IPS-NIHi7 (cell line): ENCODE results near the gene HRC.
"Not testable (repeated sequence)": the region's sequence is repeated elsewhere in the genome, so short reads cannot be mapped to it uniquely, and the experiment has no call there.

Experiments used
- DNase-seq: peaks from one replicate; pipeline ENCODE4 v3.0.0; 2012; ENCODE audit warnings: mixed read lengths; ENCODE audit errors: extremely low spot score

HRC gene, protein sequence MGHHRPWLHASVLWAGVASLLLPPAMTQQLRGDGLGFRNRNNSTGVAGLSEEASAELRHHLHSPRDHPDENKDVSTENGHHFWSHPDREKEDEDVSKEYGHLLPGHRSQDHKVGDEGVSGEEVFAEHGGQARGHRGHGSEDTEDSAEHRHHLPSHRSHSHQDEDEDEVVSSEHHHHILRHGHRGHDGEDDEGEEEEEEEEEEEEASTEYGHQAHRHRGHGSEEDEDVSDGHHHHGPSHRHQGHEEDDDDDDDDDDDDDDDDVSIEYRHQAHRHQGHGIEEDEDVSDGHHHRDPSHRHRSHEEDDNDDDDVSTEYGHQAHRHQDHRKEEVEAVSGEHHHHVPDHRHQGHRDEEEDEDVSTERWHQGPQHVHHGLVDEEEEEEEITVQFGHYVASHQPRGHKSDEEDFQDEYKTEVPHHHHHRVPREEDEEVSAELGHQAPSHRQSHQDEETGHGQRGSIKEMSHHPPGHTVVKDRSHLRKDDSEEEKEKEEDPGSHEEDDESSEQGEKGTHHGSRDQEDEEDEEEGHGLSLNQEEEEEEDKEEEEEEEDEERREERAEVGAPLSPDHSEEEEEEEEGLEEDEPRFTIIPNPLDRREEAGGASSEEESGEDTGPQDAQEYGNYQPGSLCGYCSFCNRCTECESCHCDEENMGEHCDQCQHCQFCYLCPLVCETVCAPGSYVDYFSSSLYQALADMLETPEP

DNA sequence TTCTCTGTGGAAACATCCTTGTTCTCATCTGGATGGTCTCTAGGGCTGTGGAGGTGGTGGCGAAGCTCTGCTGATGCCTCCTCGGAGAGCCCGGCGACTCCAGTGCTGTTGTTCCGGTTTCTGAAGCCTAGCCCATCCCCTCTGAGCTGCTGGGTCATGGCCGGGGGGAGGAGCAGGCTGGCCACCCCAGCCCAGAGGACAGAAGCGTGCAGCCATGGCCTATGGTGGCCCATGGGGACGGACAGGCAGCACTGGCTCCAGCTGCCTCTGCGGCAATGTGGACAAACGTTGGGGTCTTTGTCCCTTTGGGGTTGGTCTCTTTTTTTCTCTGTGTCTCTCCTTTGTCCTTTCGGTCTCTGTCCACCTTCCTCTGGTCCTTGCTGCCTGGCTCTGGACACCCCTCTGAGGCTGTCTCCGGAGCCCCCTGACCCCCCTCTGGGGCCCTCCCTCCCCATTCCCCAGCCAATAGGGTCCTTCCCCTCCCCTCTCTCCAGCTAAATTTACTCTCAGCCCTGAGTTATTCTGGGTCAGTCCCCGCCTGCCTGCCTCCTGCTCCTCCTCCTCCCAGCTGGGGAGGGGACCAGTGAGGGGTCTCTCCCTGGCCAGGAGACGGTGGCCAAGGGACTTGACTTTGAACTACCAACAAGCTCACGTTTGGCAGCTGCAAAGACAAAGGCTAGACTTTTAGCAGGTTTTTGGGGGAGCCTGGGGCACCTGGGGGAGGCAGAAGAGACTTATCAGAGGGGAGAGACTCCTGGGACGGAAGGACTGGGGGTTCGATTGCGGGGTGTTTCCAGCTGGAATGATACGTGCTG, at the start of gene HRC:
Gene HRC, minus strand, starts transcription at position 392 of the 815 bp plus-strand sequence. Its CDS starts 159 bp downstream, at position 233.
- no peak for DNase-seq

DNA sequence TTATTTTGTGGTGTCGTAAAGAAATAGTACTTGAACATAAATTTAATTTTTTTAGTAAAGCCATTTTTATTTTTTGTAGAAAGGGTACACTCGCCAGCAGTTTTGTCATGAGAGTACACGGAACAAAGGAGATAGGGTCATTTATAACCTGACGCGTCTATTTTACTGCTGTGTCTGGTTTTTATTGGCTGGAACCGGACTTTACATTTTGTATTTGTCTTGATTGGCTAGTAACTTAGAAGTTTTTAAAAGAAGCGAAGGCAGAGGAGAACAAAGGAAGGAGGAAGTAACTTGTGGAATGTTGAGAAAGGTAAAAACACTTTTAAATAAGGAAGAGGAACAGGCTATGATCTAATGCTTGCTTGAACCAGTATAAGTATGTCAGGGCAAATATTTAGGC, 45.8 kb upstream of the HRC start:
- DNase-seq, result no peak

DNA sequence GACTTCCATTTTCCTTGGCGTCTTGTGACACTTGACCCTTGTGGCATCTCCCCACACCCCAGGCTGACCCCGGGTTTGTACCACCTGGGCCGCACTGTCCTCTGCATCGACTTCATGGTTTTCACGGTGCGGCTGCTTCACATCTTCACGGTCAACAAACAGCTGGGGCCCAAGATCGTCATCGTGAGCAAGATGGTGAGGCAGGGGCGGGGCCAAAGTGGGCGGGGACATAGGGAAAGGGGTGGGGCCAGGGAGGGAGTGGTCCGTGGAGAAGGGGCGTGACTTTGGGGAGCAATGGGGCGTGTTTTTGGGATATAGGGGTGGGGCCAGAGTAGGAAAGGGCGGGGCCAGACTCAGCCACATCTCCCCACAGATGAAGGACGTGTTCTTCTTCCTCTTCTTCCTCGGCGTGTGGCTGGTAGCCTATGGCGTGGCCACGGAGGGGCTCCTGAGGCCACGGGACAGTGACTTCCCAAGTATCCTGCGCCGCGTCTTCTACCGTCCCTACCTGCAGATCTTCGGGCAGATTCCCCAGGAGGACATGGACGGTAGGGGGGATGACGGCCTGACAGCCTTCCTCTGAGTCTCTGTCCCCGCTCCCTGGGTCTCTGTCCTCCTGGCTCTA, 45.2 kb upstream of the HRC start:
- DNase-seq, result peak; percentile 52

DNA sequence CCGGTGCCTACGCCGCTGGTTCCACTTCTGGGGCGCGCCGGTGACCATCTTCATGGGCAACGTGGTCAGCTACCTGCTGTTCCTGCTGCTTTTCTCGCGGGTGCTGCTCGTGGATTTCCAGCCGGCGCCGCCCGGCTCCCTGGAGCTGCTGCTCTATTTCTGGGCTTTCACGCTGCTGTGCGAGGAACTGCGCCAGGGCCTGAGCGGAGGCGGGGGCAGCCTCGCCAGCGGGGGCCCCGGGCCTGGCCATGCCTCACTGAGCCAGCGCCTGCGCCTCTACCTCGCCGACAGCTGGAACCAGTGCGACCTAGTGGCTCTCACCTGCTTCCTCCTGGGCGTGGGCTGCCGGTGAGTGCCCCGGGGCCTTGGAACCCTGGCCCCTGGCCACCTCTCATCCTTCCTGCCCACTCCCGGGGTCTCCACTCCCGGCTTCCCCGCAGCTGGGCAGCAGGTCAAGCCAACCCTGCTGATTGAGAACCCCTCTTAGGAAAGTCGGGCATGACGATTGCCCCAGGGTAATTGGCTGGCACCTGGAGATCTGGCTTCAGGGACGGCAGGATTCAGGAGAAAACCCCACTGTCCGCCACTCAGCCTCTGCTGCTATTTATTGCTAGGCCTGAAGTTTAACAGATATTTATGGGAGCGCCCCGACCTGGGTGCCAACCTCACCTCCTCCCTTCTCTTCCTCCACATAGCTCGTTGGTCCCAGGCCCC, 41.5 kb upstream of the HRC start:
- DNase-seq, result no peak

DNA sequence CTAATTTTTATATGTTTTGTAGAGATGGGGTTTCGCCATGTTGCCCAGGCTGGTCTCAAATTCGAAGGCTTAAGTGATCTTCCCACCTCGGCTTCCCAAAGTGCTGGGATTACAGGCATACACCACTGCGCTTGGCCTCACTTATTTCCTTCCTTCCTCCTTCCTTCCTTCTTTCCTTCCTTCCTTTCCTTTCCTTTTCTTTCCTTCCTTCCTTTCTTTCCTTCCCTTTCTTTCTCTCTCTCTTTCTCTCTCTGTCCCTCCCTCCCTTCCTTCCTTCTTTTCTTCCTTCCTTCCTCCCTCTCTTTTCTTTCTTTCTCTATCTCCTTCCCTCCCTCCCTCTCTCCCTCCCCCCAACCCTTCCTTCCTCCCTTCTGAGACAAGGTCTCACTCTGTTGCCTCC, 39.2 kb upstream of the HRC start:
- DNase-seq, result no peak

DNA sequence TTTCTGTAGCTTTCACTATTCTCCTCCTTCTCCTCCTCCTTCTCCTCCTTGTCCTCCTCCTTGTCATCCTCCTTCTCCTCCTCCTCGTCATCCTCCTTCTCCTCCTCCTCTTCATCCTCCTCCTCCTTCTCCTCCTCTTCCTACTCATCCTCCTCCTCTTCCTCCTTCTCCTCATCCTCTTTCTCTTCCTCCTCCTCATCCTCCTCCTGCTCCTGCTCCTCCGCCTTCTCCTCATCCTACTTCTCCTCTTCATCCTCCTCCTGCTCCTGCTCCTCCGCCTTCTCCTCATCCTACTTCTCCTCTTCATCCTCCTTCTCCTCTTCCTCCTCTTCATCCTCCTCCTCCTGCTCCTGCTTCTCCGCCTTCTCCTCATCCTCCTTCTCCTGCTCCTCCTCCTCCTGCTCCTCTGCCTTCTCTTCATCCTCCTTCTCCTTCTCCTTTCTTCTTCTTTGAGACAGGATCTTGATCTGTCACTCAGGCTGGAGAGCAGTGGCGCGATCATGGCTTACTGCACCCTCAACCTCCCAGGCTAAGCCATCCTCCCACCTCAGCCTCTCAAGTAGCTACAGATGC, 38.7 kb upstream of the HRC start:
- no peak for DNase-seq

DNA sequence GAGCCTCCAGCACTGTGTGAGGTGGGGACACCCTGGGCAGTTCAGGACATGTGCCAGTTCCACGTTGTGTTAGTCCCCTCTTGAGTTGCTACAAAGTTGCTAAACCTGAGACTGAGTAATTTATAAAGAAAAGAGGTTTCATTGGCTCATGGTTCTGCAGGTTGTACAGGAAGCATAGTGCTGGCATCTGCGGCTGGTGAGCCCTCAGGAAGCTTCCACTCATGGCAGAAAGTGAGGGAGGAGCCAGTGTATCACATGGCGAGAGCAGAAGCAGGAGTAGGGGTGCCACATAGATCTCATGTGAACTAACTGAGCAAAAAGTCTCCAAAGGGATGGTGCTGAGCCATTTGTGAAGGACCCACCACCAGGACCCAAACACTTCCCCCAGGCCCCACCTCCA, 35.6 kb upstream of the HRC start:
- no peak for DNase-seq

DNA sequence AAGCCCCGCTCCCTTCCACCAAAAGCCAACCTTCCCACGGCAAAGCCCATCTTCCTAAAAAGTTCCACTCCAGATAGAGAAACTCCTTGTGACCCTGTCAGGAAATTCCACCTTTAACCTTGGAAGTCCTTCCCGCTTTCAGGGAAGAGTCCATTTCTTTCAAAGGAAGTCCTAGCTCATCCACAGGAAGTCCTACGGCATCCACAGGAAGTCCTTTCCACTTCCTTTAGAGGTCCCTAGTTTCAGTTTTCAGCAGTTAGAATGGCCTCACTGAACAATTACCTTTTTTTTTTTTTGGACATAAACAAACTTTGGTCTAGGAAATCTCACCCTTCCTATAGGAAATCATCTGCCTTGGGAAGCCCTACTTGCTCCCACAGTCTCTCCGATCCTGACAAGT, 34.1 kb upstream of the HRC start:
- DNase-seq, result no peak

DNA sequence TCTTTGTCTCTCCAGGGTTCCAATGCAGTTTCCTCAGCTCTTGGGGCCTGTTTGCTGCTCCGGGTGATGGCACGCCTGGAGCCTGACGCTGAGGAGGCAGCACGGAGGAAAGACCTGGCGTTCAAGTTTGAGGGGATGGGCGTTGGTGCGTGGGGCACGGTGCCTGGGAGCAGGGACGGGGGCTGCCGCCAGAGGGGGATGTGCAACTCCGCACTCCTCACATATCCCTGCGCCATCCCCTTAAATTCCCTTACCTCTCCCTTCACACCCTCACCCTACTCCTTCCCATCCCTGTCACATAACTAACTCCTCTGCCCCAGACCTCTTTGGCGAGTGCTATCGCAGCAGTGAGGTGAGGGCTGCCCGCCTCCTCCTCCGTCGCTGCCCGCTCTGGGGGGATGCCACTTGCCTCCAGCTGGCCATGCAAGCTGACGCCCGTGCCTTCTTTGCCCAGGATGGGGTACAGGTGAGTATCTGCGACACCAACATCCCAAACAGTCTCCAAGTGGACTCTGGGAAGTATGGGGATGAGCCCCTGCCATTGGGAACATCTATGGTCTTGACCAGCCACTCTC, 33.5 kb upstream of the HRC start:
- peak; percentile 60 for DNase-seq

DNA sequence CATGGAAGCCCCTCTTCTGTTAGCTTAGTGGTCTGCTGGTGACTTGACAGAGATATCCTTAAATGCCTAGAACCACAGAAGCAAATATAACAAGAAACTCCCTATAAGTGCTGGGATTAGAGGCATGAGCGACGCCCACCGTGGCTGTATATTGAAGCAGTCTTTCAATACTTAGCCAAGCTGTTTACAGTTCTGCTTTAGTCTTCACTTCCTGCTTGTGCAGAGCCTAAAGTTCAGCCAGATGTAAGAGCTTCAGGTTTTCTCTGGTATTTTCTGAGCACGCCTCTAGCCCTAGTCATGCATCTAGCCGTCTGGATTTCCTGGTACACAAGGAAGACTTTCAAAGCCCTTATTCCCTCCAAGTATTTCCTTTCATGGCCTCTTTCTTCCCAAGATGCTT, 30.9 kb upstream of the HRC start:
- DNase-seq, result no peak

DNA sequence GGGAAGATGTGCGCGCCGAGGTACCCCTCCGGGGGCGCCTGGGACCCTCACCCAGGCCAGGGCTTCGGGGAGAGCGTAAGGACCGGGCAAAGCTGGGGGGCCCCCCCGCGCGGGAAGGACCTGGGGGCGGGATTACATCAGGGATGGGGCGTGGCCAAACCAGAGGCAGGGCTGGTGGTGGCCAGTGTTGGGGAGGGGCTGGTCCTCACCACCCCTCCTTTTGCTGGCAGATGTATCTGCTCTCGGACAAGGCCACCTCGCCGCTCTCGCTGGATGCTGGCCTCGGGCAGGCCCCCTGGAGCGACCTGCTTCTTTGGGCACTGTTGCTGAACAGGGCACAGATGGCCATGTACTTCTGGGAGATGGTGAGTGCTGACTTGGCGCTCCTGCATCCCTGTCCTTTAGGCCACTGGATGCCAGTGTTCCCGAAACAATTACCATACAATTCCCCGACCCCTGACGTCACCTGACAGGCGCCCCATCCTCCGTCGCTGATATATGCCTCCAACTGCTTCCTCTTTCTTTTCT, 27.7 kb upstream of the HRC start:
- DNase-seq, result no peak

DNA sequence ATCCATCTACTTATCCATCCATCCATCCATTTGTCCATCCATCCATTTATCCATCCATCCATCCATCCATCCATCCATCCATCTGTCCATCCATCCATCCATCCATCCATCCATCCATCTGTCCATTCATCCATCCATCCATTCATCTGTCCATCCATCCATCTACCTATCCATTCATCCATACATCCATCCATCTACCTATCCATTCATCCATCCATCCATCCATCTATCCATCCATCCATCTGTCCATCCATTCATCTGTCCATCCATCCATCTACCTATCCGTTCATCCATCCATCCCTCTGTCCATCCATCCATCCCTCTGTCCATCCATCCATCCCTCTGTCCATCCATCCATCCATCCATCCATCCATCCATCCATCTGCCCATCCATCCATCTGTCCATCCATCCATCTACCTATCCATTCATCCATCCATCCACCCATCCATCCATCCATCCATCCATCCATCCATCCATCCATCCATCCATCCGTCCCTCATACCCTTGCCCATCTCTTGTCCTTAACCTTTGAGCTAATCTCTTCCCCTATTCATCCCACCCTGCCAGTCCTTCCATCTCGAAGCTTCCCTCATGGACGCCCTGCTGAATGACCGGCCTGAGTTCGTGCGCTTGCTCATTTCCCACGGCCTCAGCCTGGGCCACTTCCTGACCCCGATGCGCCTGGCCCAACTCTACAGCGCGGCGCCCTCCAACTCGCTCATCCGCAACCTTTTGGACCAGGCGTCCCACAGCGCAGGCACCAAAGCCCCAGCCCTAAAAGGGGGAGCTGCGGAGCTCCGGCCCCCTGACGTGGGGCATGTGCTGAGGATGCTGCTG, 27.0 kb upstream of the HRC start:
- not testable (repeated sequence) for DNase-seq

DNA sequence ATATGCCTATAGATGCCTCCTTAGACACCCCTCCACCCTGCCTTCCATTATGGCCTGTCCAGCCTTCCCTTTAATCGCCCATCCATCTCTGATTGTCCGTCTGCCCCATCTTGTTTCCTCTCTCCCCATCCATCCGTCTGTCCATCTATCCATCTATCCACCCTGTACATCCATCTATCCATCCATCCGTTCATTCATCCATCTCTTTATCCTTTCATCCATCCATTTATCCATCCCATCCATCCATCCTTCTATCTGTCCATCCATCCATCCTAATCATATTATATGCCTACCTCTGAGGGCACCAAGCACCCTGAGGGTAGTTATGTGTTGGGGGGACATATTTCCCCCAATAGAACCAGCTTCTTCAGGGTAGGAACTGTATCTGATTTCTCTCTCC, 25.5 kb upstream of the HRC start:
- no peak for DNase-seq

DNA sequence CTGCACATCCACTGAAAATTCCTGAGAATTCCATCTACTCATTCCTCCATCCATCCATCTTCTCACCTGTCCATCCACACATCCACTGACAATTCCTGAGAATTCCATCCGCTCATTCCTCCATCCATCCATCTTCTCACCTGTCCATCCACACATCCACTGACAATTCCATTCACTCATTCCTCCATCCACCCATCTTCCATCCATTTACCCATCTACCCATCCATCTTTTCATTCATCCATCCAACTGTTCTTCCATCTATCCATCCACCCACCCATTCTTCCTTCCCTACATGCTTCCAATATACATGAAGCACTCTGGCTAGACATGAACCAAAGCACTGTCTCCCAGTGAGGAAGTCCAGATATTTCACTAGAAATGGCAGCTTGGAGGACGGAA, 18.0 kb upstream of the HRC start:
- no peak for DNase-seq

DNA sequence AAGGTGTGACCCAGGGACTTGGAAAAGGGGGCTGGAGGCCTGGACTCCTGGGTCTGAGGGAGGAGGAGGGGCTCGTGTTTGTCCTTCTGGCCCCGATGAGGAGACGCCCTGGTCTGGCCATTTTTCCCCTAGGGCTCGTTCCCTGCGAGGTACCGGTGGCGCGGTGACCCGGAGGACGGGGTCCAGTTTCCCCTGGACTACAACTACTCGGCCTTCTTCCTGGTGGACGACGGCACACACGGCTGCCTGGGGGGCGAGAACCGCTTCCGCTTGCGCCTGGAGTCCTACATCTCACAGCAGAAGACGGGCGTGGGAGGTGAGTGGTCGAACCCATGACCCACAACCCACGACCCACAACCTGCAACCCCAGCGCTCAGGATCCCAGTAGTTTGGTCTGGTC, 13.2 kb upstream of the HRC start:
- no peak for DNase-seq

DNA sequence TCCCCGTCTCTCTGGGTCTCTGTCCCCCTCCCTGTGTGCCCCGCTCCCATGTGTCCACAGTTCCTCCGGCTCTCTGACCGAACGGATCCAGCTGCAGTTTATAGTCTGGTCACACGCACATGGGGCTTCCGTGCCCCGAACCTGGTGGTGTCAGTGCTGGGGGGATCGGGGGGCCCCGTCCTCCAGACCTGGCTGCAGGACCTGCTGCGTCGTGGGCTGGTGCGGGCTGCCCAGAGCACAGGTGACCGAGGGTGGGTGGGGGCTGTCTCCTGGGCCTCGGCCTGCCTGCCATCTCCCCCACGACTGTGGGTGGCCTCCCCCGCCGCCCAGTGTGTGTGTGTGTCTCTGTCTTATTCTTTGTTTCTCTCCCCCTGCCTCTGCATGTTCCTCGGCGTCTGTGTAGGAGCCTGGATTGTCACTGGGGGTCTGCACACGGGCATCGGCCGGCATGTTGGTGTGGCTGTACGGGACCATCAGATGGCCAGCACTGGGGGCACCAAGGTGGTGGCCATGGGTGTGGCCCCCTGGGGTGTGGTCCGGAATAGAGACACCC, 12.7 kb upstream of the HRC start:
- DNase-seq, result no peak

DNA sequence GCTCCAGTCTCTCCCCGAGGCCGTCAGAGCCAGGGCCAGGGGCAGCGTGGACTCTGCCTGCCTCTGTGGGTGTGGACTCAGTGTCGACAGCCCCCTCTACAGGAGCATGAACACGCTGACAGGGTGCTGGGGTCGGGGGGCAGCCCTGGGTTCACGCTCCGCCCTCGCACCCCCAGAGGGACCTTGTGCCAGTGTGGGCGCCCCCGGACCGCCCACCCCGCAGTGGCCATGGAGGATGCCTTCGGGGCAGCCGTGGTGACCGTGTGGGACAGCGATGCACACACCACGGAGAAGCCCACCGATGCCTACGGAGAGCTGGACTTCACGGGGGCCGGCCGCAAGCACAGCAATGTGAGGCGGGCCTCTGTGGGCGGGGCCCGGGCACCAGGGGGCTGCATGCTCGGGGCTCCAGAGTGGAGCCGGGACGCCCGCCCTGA, 10.7 kb upstream of the HRC start:
- peak; percentile 56 for DNase-seq

DNA sequence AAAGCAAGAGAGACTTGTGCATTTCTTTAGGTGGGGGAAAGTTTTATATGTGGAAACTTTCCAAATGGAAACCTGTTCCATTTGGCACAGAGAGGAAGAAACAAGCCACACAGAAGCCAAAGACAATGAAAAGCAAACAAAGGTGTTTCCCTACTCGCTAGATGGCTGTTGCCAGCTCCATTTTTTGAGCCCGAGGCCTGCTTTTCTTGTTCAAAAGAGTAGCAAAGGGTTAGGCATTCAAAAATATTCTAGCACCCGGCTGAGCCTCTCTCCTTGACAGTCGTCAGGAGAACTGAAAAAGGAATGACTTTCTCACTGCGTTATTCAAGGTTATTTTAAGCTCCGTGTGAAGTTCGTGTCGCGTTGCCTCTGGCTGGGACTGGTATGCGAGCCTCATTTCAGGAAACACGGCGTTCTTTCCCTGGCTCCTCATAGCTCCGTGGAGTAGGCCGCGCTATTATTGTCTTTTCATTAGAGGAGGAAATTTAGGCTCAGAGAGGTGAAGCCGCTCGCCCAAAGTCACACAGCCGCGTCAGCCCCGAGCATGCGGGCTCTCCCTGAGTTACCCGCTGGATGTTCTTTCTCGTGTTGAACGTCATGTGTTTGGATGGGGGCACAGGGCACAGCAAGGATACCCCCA, 10.0 kb upstream of the HRC start:
- no peak for DNase-seq

DNA sequence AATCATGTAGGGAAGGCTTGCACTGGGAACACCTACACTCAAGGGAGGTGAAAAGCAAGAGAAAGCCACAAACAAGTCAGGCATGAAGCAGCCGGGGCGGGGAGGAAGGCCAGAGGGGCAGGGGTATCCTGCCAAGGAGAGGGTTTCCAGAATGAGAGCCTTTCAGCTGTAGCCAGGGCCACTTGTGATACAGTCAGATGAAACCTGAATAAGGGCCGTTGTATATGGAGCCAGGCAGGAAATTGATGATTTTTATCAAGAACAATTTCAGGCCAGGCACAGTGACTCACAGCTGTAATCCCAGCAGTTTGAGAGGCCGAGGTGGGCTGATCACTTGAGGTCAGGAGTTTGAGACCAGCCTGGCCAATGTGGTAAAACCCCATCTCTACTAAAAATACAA, 6.8 kb upstream of the HRC start:
- DNase-seq, result no peak
